Muscle of arm (tissue), 12 donors: ENCODE data around the gene ETS1. TPM values are rescaled to one million over a fixed set of nuclear protein-coding genes. Genes with fewer than 3 reads are reported as not detected.

Experiments used
- DNase-seq: peaks from one replicate; pipeline ENCODE4 v3.0.0-alpha.2; 2013
- polyA plus RNA-seq, 12 donors: library from polyadenylated mRNA; unstranded; fragments of 120-200 nt; gene quantifications; one replicate each; pipeline ENCODE4 v1.2.1, GENCODE V29; 2013; ENCODE audit not compliant: insufficient read length in 12 of 12

The ETS1 gene
- polyA plus RNA-seq, 12 donors: 51.1 to 122 (median 63.2) TPM

DNA sequence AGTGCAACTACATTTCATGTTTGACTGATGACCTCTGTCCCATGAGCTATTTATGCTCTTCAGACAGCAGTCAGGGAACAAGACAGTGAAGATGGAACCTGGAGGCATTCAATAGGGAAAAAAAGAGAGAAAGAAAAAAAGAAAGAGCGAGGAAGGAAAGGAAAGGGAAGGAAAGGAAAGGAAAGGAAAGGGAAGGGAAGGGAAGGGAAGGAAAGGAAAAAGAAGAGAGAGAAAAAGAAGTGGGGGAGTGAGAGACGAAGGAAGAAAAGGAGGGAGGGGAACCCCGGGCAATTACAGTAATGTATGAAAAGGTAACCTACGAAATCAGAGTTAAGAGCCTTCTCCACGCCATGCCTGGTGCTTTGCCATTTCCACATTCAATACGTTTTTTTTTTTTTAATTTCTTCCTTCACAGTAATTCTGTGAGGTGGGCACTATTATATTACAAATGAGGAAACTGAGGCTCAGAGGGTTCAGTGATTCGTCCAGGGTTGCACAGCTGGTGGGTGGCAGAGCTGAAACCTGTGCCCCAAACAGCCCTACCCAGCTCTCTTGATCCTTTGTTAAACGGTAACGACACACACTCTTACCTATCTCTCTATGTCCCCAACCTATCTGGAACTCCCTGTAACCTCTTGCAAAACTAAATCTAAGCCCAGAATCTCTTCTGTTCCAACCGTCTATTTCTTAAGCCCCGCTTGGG, 39.3 kb downstream of the ETS1 start:
- DNase-seq: no peak

GRCh38 chr11:128546916-128547315, 40.4 kb downstream of the ETS1 start:
- no peak for DNase-seq

- peak; percentile 58 for DNase-seq
Observed at GRCh38 chr11:128544471-128545051, 42.8 kb downstream of the ETS1 start.

GRCh38 chr11:128540469-128540868, 46.9 kb downstream of the ETS1 start:
- no peak for DNase-seq

DNA sequence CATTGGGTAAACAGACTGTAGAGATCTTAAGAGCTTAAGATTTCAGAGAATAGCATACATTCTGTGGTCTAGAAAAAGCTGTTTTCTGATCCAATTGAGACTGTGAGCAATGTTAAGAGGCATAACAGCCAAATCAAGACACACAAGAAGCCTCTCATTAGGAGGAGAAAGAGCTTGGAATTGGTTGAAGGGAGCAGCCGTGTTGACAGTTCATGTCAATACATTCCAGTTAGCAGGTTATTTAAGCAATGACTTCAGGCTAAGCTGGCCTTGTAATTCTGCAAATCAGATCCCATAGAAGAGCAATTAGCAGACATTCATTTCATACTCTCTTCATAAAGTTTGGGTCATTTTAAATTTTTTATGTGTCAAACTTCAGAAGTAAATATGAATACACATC, 50.9 kb downstream of the ETS1 start:
- DNase-seq: no peak

DNA sequence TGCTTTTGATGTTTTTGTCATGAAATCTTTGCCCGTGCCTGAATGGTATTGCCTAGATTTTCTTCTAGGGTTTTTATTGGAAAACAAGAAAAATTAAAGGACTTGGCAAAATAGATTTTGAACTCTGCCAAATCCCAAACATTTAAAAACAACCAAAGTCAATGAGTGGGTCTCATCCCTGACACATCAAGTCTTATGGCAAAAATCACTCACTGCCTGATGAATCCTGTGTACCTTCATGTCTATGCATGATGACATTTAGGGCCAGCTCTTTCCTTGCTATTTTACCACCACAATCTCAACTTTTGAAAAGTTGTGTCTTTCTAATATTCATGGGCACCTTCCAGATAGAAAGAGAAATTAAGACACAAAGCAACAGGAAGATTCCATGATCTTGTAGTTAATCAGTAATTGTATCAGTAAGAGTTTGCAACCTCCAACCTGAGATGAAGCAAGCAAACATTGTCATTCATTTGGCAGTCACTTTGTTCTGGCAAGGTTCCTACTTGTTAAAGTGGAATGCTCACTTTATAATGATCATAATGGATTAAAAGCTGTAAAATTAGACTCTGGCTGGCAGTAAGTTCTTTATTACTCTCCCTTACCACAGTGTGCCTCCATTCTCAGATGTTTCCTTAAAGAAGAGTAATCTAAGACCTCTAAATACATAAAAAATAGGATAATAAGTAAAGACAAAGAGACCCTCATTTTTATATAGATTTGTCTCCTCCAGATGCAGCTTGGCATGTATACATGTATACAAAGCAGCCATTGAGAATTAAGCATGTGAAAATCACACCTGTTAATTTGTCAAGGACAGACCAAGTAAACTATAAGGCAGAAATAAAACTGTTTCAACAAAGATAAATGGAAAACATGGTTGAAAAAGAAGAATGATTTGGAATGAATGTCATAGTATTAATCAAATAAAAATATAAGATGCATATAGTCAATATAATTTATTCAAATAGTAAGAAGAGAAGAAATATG, 51.6 kb downstream of the ETS1 start:
- DNase-seq: no peak

GRCh38 chr11:128533472-128533871, 53.9 kb downstream of the ETS1 start:
- DNase-seq: no peak

GRCh38 chr11:128532572-128533091, 54.7 kb downstream of the ETS1 start:
- DNase-seq: no peak

DNA sequence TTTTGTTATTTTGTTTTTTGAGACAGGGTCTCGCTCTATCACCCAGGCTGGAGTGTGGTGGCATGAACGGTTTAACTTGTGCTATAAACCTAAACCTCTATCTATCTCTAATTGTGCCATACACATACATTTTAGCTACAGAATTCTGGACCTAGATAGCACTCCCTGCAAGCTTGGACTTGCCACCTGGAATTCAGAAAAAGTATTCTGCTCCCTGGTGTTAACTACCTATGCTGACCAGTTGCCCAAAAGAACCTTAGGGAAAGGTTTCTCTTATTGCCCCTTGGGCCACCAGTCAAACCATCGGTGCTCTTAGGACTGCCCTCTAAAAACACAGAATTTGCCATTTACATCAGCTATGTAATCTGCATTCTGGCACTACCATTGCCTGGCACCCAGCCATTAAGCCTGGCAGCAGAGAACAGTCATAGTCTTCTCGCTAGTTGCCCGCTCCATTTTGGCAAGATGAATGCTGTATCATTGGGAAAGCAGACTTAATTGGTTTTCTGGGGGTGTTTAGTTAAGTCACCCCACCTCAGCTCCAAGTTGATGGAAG, 55.3 kb downstream of the ETS1 start:
- DNase-seq: no peak

DNA sequence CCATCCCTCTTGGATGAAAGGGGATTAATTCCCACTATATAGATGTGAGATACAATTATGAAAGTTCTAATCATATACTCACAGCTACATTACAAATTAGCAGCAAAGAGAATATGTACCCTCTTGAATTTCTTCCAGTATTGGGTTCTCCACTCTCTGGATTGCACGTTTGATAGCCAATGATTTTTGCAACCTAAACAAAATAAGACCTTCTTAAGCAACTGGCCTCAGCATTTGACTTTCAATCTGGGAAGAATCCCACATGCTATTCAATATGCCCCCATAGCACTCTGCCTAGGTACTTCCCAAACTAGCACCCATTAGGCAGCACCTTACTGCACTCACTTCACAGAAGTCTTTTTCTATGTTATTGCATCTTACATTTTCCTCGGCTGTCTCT, 55.8 kb downstream of the ETS1 start:
- no peak for DNase-seq

- DNase-seq: no peak
Observed at GRCh38 chr11:128530118-128531074, 57.0 kb downstream of the ETS1 start.

GRCh38 chr11:128528294-128528693, 59.1 kb downstream of the ETS1 start:
- no peak for DNase-seq

DNA sequence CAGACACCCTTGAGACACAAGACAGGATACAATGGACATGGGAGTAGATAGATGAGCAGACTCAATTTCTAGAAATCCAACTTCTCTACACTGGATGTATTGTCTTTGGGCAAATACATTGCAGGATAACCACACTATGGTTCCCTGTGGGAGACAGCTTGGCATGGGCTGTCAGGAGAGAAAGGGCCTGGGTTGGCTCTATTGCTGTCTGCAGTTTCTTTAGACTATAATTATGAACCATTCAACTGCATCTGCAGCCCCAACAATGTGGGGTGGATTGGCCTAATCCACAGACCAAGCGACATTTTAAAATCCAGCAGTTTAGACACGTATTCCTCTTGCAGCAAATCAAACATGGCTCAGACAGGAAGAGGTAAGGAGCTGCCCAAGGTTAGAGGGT, 60.3 kb downstream of the ETS1 start:
- no peak for DNase-seq

DNA sequence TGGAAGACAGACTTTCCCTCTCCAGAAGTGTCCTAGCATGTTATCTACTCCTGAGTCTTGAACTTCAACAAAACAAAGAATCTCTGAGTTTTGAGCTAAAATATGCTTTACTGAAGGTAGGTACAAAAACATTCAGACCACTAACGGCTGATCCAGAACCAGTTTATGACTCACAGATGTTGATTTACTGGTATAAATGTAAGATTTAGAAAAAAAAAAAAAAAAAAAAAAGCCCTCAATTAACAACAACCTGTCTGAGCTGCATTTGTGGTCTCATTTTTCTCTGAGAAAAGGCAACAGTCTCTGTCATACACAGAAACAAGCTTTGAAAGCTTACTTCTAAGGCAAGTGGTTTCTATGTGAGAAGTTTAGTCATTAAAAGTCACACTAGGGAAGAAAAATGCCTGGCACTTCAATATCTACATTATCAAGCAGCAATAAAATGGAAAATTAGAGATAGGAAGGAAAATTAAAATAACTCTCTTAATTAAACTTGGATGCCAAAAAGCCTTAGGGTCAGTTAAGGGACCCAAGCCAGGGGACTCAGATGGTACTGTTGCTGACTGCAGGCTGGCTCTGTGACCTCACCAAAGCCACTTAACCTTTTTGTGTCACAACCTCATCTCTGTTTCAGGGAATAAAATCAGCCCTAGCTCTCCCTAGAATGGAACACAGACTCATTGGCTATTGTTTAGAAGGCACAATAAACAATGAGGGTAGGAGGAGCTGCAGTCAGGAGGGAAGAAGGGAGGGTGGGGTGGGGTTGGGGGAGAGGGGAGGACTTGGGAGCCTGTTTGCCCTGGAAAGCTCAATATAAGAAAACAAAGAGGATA, 61.7 kb downstream of the ETS1 start:
- no peak for DNase-seq

- no peak for DNase-seq
Observed at GRCh38 chr11:128524172-128524571, 63.2 kb downstream of the ETS1 start.

DNA sequence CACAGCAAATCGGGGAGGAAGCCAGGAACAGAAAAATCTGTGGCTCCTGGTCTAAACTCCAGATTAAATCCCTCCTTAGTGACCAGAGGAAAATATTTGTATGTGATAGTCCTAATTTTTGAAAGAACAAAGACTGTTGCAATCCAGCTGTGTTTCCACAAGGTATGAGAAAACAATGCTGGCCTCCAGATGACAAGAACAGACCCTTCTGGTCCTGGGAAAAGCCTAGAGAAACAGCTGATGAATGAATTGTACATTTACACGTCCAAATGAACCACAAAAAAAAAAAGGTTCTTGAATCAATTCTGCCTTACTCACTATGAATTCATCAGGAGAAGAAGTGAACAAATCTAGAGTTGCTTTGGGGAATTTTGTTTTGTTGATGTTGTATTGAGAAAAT, 63.7 kb downstream of the ETS1 start:
- DNase-seq: no peak

- no peak for DNase-seq
Observed at GRCh38 chr11:128522943-128523518, 64.3 kb downstream of the ETS1 start.

- peak; percentile 91 for DNase-seq
Observed at GRCh38 chr11:128522055-128522942, 65.1 kb downstream of the ETS1 start.

- DNase-seq: no peak
Observed at GRCh38 chr11:128521682-128522054, 65.7 kb downstream of the ETS1 start.
